T1000 (cell line): ENCODE data around the gene RMND5A.
"Not testable (repeated sequence)": the region's sequence is repeated elsewhere in the genome, so short reads cannot be mapped to it uniquely, and the experiment has no call there.

ENCODE experiments used
- DNase-seq: peaks from one replicate; lab custom pipeline; 2025; ENCODE audit warnings: mixed read lengths; lab: John Stamatoyannopoulos, UW

RMND5A gene

GRCh38 chr2:86719637-86720539, at the start of gene RMND5A:
Gene RMND5A (plus strand): TSS chr2:86720291. CDS start chr2:86720668, 377 bp downstream.
- peak; percentile 95 for DNase-seq

- DNase-seq = no peak
Measured at GRCh38 chr2:86671337-86671981, 48.6 kb upstream of the RMND5A start.

- no peak for DNase-seq
Measured at GRCh38 chr2:86672027-86672545, 48.0 kb upstream of the RMND5A start.

- no peak for DNase-seq
Measured at GRCh38 chr2:86673011-86673410, 47.1 kb upstream of the RMND5A start.

GRCh38 chr2:86673986-86674670, 46.0 kb upstream of the RMND5A start:
- no peak for DNase-seq

- DNase-seq = no peak
Measured at GRCh38 chr2:86675104-86675503, 45.0 kb upstream of the RMND5A start.

- DNase-seq = no peak
Measured at GRCh38 chr2:86675511-86676015, 44.5 kb upstream of the RMND5A start.

GRCh38 chr2:86677816-86678215, 42.3 kb upstream of the RMND5A start:
- no peak for DNase-seq

GRCh38 chr2:86679036-86679435, 41.1 kb upstream of the RMND5A start:
- no peak for DNase-seq

GRCh38 chr2:86685351-86685750, 34.7 kb upstream of the RMND5A start:
- DNase-seq = no peak

- no peak for DNase-seq
Measured at GRCh38 chr2:86686460-86686859, 33.6 kb upstream of the RMND5A start.

- no peak for DNase-seq
Measured at GRCh38 chr2:86686905-86687304, 33.2 kb upstream of the RMND5A start.

GRCh38 chr2:86695053-86695691, 24.9 kb upstream of the RMND5A start:
- peak; percentile 63 for DNase-seq

GRCh38 chr2:86697551-86698104, 22.5 kb upstream of the RMND5A start:
- DNase-seq = no peak

GRCh38 chr2:86700690-86701089, 19.4 kb upstream of the RMND5A start:
- DNase-seq = no peak

GRCh38 chr2:86703704-86704361, 16.3 kb upstream of the RMND5A start:
- DNase-seq = peak; percentile 63

- peak; percentile 67 for DNase-seq
Measured at GRCh38 chr2:86704459-86704971, 15.6 kb upstream of the RMND5A start.

GRCh38 chr2:86706220-86706619, 13.9 kb upstream of the RMND5A start:
- no peak for DNase-seq

GRCh38 chr2:86706935-86707334, 13.2 kb upstream of the RMND5A start:
- DNase-seq = no peak

GRCh38 chr2:86708126-86708525, 12.0 kb upstream of the RMND5A start:
- DNase-seq = not testable (repeated sequence)
